ENCODE results near the gene GADL1.

GADL1 gene

DNA sequence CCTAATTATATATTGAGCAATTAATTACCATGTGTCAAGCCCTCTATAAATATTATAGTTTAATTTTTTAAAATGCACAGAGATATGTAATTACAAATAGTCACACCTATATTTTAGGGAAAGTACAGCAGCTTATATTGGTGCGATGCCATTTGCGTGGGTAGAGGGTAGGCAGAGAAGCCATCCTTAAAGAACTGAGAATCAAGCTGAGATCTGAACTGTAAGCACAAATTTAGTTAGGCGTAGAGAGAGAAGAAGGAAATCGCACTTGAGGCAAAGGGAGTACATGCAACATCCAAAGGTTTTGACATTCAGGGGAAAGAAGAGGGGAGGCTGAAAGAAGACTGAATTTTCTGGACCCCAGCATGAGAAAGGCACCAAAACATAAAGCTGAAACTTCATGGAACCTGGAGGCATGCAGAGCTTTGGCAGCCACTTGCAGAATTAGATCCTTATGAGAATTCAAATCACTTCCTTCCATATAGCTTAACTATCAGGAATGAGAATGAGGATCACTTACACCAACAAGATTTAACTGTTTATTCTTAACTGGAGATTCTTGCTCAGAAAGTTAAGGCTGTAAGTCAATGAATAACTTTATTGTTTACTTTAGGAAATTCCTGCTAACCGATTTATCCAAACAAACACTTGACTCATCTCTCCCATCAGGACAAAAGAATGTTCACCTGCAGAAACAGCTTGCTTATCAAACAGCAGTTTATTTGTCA, 173.7 kb downstream of the GADL1 start:
- no peak for DNase-seq (ENCODE audit: low spot score)

DNA sequence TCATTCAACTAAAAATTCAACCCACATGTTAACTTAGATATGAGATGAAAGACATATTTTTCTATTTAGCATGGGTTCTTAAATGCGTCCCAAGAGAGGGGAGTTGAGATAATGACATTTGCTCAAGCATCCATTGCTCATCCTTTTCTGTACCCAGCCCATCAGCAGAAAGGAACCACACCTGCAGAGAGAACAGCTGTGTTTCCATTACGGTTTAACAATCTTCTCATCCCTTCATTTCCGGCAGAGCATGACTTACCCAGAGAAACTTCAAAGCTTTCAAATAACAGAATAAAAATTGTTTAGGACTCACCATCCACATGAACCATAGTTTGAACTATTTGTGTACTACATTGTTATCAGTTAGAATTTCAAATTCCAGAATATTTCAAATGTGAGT, 174.9 kb downstream of the GADL1 start:
- DNase-seq (ENCODE audit: low spot score), result no peak

DNA sequence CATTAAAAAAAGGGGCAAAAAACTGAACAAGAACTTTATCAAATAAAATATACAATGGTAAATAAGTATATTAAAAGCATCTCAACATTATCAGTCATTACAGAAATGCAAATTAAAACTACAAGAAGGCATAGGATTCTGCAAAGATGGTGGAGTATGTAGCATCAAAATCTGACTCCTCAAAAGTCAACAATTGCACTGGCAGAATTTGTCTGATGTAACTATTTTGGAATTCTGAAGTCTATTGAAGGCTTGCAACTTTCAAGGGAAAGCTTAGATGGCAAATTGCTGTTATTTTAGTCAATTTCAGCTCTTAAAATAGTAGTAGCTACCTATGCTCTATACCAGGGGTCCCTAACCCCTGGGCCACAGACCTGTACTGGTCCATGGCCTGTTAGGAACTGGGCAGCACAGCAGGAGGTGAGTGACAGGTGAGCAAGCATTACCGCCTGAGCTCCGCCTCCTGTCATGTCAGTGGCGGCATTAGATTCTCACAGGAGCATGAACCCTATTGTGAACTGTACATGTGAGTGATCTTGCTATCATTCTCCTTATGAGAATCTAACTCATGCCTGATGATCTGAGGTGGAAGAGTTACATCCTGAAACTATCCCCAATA, 180.5 kb downstream of the GADL1 start:
- no peak for DNase-seq (ENCODE audit: low spot score)

DNA sequence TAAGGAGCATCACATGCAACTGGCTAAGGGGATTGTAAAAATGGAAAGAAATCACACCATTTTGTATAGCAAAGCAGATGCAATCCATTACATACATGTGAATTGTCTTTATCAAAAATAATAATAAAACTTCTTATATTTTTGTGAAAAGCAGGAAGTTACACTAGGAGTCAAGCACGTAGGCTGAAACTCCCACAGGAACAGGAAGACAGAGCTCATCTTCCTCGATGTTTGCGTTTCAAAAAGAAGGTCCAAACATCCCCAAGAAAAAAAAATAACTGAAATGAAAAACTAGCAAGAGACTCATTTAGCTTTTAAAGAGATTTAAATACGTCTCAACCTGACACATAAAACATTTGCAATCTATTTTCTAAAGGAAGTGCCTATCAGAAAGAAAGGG, 181.5 kb downstream of the GADL1 start:
- no peak for DNase-seq (ENCODE audit: low spot score)

DNA sequence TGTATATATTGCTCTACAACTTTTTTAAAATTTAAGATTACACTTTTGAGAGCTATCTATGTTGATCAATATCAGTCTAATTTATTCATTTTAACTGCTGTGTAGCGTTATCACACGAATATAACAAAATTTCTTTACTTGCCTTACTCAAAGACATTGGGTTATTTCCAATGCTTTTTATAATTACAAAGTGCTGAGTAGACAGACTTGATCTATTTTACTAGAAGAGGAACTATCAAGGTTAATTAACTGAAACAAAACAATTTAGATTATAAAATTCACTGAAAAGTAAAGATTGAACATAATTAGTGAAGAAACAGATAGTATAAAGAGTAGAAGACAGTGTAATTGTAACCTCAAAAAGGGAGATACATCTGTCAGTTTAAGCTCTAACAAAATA, 182.6 kb downstream of the GADL1 start:
- DNase-seq (ENCODE audit: low spot score), result no peak

DNA sequence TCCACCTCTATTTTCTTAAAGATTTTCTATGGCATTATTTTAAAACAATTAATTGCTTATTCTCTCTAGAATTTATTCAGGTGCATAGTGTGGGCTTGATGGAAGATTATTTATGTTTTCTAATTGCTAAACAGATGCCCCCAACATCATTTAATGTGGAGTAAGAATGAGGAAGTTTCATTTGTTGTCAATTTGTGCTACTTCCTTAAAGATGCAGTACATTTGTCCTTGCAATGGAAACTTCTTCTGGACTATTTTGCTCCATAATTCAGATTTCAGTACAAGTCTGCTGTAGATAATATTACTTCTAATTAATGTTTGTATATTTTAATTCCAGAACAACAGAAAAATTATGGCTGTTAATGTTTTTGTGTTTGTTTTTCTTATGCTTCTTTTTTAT, 183.3 kb downstream of the GADL1 start:
- no peak for DNase-seq (ENCODE audit: low spot score)

DNA sequence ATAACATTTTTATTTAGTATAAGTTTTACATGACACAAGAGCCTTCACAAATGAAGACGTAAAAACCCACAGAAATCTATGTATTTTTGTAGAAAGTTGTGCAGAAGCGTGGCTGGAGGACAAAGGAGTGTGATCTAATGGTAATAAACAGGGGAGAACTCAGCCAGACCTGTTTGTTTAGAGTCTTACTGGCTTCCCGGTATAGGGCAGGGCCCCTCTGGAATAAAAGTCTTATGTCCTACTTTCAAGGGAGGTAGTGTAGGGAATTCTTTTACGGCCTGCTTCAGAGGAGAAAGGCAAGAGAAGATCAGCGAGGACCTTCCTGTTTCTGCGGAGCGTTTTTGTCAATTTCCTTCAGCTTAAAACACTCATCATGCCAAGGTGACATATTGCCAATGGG, 184.4 kb downstream of the GADL1 start:
- DNase-seq (ENCODE audit: low spot score), result no peak

DNA sequence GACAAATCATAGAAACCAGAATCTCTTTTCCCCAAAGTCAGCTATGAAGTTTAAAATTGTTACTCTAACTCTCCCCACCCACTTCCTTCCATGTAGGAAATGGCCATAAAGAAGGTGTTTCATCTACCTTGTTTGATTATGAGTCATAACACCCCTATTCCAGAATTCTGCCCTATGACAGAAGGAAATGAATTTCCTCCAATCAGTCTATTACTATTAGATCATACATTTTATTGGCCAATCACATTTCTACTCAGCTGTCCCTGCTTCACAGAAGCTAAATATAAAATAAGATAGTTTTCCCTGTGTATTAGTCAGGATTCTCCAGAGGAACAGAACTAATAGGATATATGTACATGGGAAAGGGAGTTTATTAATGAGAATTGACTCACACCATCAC, 186.0 kb downstream of the GADL1 start:
- DNase-seq (ENCODE audit: low spot score), result no peak

DNA sequence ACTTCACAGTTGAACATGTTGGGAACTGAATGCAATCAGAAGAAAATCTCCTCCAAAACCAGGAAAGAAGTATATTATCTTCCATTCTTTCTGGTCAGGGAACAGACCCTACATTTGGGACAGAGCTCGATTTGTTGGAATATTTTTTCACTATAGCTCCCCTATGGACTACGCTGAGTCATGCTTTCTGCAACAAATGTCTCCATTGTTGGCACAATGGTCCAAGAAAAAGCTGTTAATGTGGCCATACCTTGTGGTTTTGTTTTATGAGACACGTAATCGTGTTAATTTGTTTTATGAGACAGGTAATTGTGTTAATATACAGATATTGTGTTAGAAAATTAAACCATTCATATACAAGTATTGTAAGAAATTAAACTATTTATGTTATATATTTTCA, 186.6 kb downstream of the GADL1 start:
- DNase-seq (ENCODE audit: low spot score), result no peak

DNA sequence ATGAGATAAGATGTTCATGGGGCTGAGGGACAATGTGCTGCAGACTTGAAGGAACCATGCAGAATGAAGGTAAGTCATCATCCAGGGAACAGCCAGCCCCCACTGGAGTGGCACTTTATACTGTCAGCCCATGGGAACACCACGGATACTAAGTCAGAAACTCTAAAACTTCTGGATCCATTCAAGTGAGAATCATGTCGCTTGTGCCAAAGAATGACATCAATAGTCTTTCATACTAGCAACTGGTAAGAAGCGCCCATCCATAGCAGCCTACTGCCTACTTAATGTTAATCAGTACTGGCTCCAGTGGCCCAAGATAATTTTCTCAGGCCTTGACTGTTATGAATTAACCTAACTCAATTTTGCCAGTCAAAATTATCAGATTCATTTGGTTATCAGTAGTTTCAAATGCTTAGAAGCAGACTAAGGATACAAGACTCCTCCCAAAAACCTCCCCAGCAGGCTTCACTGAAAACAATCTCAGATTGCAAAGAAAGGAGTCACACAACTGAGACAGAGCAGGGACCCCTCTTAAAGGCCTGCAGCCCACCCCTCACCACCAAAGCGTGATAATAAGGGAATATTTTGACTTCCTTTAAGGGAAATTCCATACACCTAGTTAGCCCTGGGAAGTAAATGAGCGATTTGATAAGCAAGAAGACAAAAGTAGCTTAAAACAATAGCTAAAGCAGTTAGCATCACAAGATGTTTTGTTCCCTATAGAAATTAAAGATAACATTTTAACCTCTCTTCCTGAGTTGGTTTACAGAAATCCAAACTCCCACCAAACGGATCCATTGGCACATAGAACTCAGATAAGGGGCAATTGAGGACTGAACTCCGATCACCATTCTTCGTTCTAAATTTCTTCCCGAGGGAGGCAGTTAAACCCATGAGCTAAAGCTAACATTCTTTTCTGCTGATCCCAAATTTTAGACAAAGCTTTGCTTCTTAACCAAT, 189.2 kb downstream of the GADL1 start:
- no peak for DNase-seq (ENCODE audit: low spot score)

DNA sequence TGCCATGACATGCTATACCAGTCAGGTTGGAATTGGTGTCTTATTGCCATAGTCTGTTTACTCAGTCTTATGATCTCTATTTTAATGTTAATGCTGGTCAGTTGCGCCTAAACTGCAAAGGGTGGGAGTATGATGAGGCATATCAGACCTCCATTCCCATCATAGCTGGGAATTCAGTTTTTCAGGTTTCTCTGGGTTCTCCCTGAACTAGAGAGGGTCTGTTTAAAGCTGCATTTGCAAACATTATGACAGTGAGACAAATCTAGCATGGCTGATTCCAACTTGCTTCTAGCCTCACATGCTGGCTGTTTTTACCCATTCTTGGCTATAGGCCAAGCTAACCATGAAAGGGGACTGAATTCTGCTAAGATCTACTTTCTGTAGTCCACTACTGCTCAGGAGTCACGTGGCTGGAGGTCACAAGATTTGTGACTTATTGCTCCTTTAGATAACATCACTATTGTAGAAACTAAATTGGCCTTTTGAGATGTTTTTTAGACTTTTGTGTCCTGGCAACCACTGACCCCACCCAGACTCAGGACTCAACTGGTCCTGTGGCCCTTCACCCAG, 191.5 kb downstream of the GADL1 start:
- no peak for DNase-seq (ENCODE audit: low spot score)

DNA sequence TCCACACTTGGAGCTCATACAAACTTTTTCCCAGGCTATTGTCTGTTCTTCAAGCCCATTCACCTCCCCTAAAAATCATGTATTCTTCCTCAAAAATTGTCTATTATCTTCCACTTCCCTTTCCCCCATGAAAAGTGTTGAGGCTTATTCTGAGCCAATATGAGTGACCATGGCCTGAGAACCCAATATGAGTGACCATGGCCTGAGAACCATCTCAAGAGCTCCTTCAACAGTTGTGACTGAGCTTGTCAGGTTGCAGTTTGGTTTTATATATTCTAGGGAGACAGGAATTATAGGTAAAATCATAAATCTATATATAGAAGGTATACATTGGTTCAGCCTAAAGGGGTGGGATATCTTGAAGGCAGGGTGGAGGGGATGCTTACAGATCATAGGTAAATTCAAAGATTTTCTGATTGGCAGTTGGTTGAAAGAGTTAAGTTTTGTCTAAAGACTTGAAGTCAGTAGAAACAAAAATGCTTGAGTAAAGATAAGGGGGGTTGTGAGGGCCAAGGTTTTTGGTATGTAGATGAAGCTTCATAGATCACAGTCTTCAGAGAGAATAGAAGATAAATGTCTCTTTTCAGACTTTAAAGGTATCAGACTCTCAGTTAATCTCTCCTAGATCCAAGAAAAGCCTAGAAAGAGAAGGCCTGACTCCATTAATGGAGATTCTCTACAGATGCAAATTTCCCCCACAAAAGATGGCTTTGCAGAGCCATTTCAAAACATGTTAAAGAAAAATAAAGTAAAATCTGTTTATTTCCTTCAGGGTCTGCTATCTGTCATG, 192.2 kb downstream of the GADL1 start:
- no peak for DNase-seq (ENCODE audit: low spot score)

DNA sequence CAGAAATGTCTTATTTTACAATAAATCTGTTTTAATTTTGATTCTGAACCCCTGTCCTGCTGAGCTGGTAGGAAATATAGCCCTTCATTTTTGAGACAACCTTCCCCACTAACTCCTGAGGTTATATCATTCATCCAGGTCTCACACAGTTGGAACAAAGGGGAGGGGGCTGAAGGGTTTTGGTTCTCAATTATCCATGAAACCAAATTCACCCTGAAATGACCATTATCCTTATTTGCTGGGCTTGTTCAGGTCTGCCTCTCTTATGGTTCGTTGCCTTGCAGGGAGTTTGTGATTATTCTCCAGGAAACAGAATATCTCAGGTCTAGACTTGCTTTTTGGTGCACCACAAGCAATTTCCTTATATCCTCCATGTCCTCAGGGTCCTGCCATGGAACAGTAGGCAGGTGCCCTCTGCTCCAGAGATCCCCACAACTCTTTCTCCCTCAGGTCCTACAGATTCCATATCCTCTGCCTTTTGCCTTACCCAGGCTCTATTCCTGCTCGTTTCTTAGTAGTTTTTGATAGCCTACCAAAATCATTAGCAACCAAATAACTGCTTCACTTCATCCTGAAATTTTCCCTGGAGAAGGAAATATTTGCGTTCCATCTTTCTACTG, 193.6 kb downstream of the GADL1 start:
- no peak for DNase-seq (ENCODE audit: low spot score)

DNA sequence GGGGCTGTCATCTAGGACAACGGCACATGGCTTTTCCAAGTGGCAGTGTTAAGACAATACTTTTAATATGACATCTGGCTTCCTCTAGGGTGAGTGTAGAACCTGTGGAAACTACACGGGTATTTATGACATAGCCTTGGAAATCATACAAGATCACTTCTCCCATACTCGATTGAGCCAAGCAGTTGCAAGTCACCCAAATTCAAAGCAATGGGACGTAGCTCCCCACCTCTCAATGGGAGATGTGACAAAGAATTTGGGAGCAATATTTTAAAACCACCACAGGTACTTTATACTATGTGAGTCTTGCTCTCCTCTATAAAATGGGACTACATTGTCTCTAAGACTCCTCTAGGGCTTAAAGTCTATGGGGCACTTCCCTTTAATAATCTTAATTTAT, 194.5 kb downstream of the GADL1 start:
- DNase-seq (ENCODE audit: low spot score), result no peak

DNA sequence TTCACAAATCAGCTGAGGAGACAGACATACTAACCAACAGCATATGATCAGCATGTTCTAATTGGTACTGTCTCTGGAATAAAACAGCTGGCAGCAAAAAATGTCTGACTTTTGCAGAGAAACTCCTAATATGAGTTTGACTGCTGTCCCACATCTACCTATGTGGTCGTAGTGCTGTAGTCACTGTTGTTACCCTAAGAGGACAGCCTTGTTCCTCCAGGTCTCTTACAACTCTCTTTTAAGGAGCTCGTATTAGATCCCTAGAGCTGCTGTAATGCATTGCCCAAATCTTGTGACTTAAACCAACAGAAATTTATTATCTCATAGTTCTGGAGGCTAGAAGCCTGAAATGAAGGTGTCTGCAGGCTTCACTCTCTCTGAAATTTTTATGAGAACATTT, 195.9 kb downstream of the GADL1 start:
- no peak for DNase-seq (ENCODE audit: low spot score)

DNA sequence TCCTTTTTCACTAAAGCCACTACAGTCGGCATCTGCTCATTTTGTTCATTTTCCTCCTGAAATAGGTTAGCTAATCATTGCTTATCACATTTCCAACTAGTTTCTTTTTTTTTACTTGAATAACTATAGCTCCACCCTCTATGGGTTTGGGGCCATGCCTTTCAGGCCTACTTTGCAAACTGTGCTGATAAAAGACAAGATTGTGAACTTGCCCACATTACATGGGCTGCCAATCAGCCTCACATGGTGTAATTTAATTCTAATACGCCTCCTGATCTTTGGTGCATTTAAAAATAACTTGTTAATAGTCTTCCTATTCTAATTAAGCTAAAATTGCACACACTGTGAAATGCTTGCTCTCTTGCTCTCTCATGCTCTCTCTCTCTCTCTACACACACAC, 197.6 kb downstream of the GADL1 start:
- no peak for DNase-seq (ENCODE audit: low spot score)

DNA sequence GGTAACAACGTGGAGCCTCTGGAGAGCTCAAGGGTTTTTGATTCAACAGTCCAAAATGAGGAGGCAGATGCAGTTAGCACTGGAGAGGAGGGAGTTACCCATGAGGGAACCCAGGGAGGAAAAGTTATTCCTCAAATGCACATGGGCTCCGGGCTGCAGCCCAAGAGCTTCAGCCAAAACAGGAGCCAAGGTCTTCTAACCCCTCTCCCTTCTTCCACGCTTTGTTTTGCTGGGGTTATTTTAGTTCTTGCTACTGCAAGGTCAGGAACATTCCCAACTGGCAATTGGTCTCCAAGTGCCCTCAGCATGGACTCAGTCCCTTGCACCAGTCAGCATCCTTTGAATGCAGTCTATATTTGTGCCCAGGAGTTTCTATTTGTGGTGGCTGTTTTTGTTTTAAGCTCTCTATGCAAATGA, 198.1 kb downstream of the GADL1 start:
- DNase-seq (ENCODE audit: low spot score), result no peak

DNA sequence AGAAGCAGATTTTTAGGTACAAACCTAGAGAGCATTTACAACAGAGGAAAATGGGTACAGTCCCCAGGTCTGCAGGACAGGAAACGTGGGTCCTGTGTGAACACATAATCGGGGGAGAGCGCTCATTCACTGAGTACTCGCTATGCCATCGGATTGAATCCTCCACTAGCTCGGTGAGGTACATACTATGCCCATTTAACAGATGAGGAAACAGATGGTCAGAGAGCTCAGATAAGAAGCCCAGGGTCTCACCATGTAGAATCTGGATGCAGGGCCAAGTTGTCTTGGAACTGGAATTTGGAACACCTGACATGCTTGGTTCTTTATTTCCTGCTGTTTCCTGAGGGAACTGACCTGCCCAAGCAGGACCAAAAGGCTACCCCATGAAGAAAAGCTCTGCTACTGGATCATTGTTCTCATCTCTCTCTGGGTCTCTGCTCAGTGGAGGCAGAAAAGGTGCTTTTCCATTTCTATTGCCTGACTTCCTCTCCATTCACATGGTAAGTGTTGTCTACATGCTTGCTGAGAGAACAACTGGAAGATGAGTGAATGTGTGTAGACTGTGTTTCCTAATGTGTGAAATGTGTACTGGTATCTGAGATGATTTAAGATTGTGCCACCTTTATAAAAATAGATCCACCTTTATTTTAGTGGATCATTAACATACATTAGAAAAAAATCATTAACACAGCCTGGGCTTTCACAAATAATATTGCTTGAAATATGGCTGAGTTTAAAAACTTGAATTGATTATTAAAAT, 199.0 kb downstream of the GADL1 start:
- DNase-seq (ENCODE audit: low spot score), result peak; percentile 19

DNA sequence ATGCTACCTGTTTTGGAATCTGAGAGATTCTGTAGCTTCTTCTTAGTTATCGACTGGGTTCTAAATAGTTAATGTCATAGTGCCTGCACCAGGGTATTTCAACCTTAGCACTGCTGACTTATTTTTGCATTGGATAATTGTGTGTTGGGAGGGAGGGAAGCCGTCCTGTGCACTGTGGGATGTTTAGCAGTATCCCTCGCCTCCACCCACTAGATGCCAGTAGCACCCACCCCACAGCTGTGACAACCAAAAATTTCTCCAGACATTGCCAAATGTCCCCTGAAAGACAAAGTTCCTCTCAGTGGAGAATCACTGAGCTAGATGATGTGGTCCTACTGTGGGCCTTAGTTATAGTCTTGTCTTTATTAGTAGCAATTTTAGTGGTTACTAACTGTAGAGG, 199.8 kb downstream of the GADL1 start:
- DNase-seq (ENCODE audit: low spot score), result no peak

DNA sequence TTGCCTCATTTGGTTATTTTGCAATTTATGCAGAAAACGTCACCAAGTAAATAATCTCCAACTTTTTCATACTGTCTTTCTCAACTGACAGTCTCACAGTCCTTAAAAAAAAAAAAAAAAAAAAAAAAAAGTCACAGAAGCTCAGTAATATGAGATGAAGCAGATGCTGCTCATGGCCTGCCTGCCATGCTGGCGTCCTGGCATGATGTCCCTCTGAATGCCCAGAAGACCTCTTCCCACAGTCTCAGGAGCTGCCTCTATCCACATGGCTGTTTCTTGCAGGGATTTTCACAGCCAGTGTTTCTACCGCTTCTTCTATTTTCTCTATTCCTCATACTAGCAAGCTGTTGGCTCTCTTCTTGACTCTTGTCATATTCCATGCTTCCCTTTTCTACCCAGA, 200.3 kb downstream of the GADL1 start:
- no peak for DNase-seq (ENCODE audit: low spot score)

All from iPS-NIHi11 (cell line).